ENCODE data around the gene CCT2.

DNA sequence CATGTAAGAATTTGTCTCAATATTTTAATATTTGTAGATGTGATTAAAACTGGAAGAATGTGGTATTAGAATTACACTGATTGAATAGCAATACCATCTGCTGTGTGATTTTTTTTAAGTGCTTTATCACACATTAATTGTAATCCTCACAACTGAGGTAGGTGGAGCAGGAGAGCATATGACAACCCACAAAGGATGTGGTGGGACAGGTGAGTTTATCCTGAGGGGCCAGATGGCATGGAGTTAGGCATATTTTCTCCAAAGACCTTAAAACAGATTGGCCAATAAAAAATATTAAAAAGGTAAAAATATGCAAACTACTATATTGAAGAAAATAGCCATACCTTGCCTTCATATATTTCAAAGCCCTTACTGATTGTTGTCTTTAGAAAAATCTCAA is 17.7 kb downstream of the CCT2 start:
- TF ChIP-seq, protein P1, sequence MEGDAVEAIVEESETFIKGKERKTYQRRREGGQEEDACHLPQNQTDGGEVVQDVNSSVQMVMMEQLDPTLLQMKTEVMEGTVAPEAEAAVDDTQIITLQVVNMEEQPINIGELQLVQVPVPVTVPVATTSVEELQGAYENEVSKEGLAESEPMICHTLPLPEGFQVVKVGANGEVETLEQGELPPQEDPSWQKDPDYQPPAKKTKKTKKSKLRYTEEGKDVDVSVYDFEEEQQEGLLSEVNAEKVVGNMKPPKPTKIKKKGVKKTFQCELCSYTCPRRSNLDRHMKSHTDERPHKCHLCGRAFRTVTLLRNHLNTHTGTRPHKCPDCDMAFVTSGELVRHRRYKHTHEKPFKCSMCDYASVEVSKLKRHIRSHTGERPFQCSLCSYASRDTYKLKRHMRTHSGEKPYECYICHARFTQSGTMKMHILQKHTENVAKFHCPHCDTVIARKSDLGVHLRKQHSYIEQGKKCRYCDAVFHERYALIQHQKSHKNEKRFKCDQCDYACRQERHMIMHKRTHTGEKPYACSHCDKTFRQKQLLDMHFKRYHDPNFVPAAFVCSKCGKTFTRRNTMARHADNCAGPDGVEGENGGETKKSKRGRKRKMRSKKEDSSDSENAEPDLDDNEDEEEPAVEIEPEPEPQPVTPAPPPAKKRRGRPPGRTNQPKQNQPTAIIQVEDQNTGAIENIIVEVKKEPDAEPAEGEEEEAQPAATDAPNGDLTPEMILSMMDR (conservative IDR thresholded peaks at IDR 0.05; ENCODE audit: low read depth, low read length) = no peak; the same call in 1 of the 2 replicates
- no peak for TF ChIP-seq EZH2 (IDR thresholded peaks at IDR 0.05; ENCODE audit: low read length, unreplicated experiment)
